ENCODE data around the gene CHTOP.

CHTOP gene

GRCh38 chr1:153614189-153614900 lies 19.5 kb upstream of the CHTOP start:
- H3K36me3 ChIP-seq (ENCODE audit: insufficient read depth, low read length): no peaks in the 10 kb centered on the region
- no peak overlapping the region for H3K9ac ChIP-seq (ENCODE audit: low read length)
- no peak overlapping the region for H3K4me3 ChIP-seq (ENCODE audit: low read depth in 1 of 2, low read length in 2 of 2)
- no peaks in the 10 kb centered on the region for H3K9me3 ChIP-seq (ENCODE audit: low read length)
- peaks cover 31% of the 10 kb centered on the region for H3K4me1 ChIP-seq (ENCODE audit: insufficient read depth, low read length)
- H3K27me3 ChIP-seq (ENCODE audit: control insufficient read depth in 1 of 2, insufficient read depth in 2 of 2, low read length in 2 of 2): no peaks in the 10 kb centered on the region
- no peak overlapping the region for H3K27ac ChIP-seq (ENCODE audit: low read depth, low read length)

GRCh38 chr1:153614906-153615305 lies 19.0 kb upstream of the CHTOP start:
- Histone ChIP-seq H3K4me1 (ENCODE audit: insufficient read depth, low read length) (peaks cover 26% of the 10 kb centered on the region), H3K36me3 (ENCODE audit: insufficient read depth, low read length) (no peaks in the 10 kb centered on the region), H3K27me3 (ENCODE audit: control insufficient read depth in 1 of 2, insufficient read depth in 2 of 2, low read length in 2 of 2) (no peaks in the 10 kb centered on the region), H3K27ac (ENCODE audit: low read depth, low read length) (no peak overlapping the region), H3K4me3 (ENCODE audit: low read depth in 1 of 2, low read length in 2 of 2) (no peak overlapping the region), H3K9ac (ENCODE audit: low read length) (no peak overlapping the region), H3K9me3 (ENCODE audit: low read length) (no peaks in the 10 kb centered on the region)

GRCh38 chr1:153615406-153615805 lies 18.5 kb upstream of the CHTOP start:
- Histone ChIP-seq H3K4me3 (ENCODE audit: low read depth in 1 of 2, low read length in 2 of 2) (no peak overlapping the region), H3K27ac (ENCODE audit: low read depth, low read length) (no peak overlapping the region), H3K9me3 (ENCODE audit: low read length) (no peaks in the 10 kb centered on the region), H3K27me3 (ENCODE audit: control insufficient read depth in 1 of 2, insufficient read depth in 2 of 2, low read length in 2 of 2) (no peaks in the 10 kb centered on the region), H3K9ac (ENCODE audit: low read length) (no peak overlapping the region), H3K36me3 (ENCODE audit: insufficient read depth, low read length) (no peaks in the 10 kb centered on the region), H3K4me1 (ENCODE audit: insufficient read depth, low read length) (peaks cover 21% of the 10 kb centered on the region)

GRCh38 chr1:153616144-153616916 lies 17.5 kb upstream of the CHTOP start, which contains the start of gene S100A14:
S100A14 (minus strand) TSS chr1:153616325; CDS start chr1:153615858, 467 bp downstream.
- H3K9me3 ChIP-seq (ENCODE audit: low read length): no peaks in the 10 kb centered on the region
- H3K36me3 ChIP-seq (ENCODE audit: insufficient read depth, low read length): no peaks in the 10 kb centered on the region
- no peaks in the 10 kb centered on the region for H3K27me3 ChIP-seq (ENCODE audit: control insufficient read depth in 1 of 2, insufficient read depth in 2 of 2, low read length in 2 of 2)
- no peak within 1 kb of the TSS for H3K9ac ChIP-seq (ENCODE audit: low read length)
- H3K4me3 ChIP-seq (ENCODE audit: low read depth in 1 of 2, low read length in 2 of 2): no peak within 1 kb of the TSS
- peaks cover 13% of the 10 kb centered on the region for H3K4me1 ChIP-seq (ENCODE audit: insufficient read depth, low read length)
- H3K27ac ChIP-seq (ENCODE audit: low read depth, low read length): no peak within 1 kb of the TSS

- no peaks in the 10 kb centered on the region for H3K9me3 ChIP-seq (ENCODE audit: low read length)
- peaks cover 7% of the 10 kb centered on the region for H3K4me1 ChIP-seq (ENCODE audit: insufficient read depth, low read length)
- no peak overlapping the region for H3K4me3 ChIP-seq (ENCODE audit: low read depth in 1 of 2, low read length in 2 of 2)
These were observed 17.0 kb upstream of the CHTOP start for GRCh38 chr1:153616917-153617311.

GRCh38 chr1:153617663-153618062 lies 16.2 kb upstream of the CHTOP start:
- H3K9me3 ChIP-seq (ENCODE audit: low read length): no peaks in the 10 kb centered on the region
- H3K27ac ChIP-seq (ENCODE audit: low read depth, low read length): no peak overlapping the region
- H3K9ac ChIP-seq (ENCODE audit: low read length): no peak overlapping the region
- peaks cover 5% of the 10 kb centered on the region for H3K36me3 ChIP-seq (ENCODE audit: insufficient read depth, low read length)
- H3K27me3 ChIP-seq (ENCODE audit: control insufficient read depth in 1 of 2, insufficient read depth in 2 of 2, low read length in 2 of 2): no peaks in the 10 kb centered on the region
- peaks cover 7% of the 10 kb centered on the region for H3K4me1 ChIP-seq (ENCODE audit: insufficient read depth, low read length)
- H3K4me3 ChIP-seq (ENCODE audit: low read depth in 1 of 2, low read length in 2 of 2): no peak overlapping the region

More at GRCh38 chr1:153616917-153617311, 17.0 kb upstream of the CHTOP start:
- no peaks in the 10 kb centered on the region for H3K36me3 ChIP-seq (ENCODE audit: insufficient read depth, low read length)
- H3K9ac ChIP-seq (ENCODE audit: low read length): no peak overlapping the region
- H3K27me3 ChIP-seq (ENCODE audit: control insufficient read depth in 1 of 2, insufficient read depth in 2 of 2, low read length in 2 of 2): no peaks in the 10 kb centered on the region
- H3K27ac ChIP-seq (ENCODE audit: low read depth, low read length): no peak overlapping the region

GRCh38 chr1:153619171-153619570 lies 14.7 kb upstream of the CHTOP start:
- Histone ChIP-seq H3K27me3 (ENCODE audit: control insufficient read depth in 1 of 2, insufficient read depth in 2 of 2, low read length in 2 of 2) (no peaks in the 10 kb centered on the region), H3K9ac (ENCODE audit: low read length) (no peak overlapping the region), H3K4me3 (ENCODE audit: low read depth in 1 of 2, low read length in 2 of 2) (no peak overlapping the region), H3K4me1 (ENCODE audit: insufficient read depth, low read length) (peaks cover 7% of the 10 kb centered on the region), H3K36me3 (ENCODE audit: insufficient read depth, low read length) (peaks cover 5% of the 10 kb centered on the region), H3K27ac (ENCODE audit: low read depth, low read length) (no peak overlapping the region), H3K9me3 (ENCODE audit: low read length) (no peaks in the 10 kb centered on the region)

- Histone ChIP-seq H3K4me1 (ENCODE audit: insufficient read depth, low read length) (peaks cover 44% of the 10 kb centered on the region), H3K9me3 (ENCODE audit: low read length) (no peaks in the 10 kb centered on the region), H3K4me3 (ENCODE audit: low read depth in 1 of 2, low read length in 2 of 2) (no peak overlapping the region), H3K27ac (ENCODE audit: low read depth, low read length) (no peak overlapping the region), H3K27me3 (ENCODE audit: control insufficient read depth in 1 of 2, insufficient read depth in 2 of 2, low read length in 2 of 2) (no peaks in the 10 kb centered on the region), H3K36me3 (ENCODE audit: insufficient read depth, low read length) (peaks cover 5% of the 10 kb centered on the region), H3K9ac (ENCODE audit: low read length) (no peak overlapping the region)
These were observed 10.8 kb upstream of the CHTOP start for GRCh38 chr1:153623101-153623500.

GRCh38 chr1:153624965-153625611 lies 8.8 kb upstream of the CHTOP start:
- H3K9ac ChIP-seq (ENCODE audit: low read length): no peak overlapping the region
- no peaks in the 10 kb centered on the region for H3K9me3 ChIP-seq (ENCODE audit: low read length)
- H3K27ac ChIP-seq (ENCODE audit: low read depth, low read length): peak overlapping the region; percentile 37
- no peaks in the 10 kb centered on the region for H3K27me3 ChIP-seq (ENCODE audit: control insufficient read depth in 1 of 2, insufficient read depth in 2 of 2, low read length in 2 of 2)
- peaks cover 5% of the 10 kb centered on the region for H3K36me3 ChIP-seq (ENCODE audit: insufficient read depth, low read length)
- H3K4me3 ChIP-seq (ENCODE audit: low read depth in 1 of 2, low read length in 2 of 2): peak overlapping the region in 1 of 2 donors; percentile 27
- peaks cover 45% of the 10 kb centered on the region for H3K4me1 ChIP-seq (ENCODE audit: insufficient read depth, low read length)

GRCh38 chr1:153626477-153626903 lies 7.4 kb upstream of the CHTOP start:
- peak overlapping the region; percentile 83 for H3K27ac ChIP-seq (ENCODE audit: low read depth, low read length)
- H3K9me3 ChIP-seq (ENCODE audit: low read length): no peaks in the 10 kb centered on the region
- peak overlapping the region; percentile 82 for H3K9ac ChIP-seq (ENCODE audit: low read length)
- H3K27me3 ChIP-seq (ENCODE audit: control insufficient read depth in 1 of 2, insufficient read depth in 2 of 2, low read length in 2 of 2): no peaks in the 10 kb centered on the region
- H3K4me3 ChIP-seq (ENCODE audit: low read depth in 1 of 2, low read length in 2 of 2): peak overlapping the region; percentile 27 to 87
- peaks cover 5% of the 10 kb centered on the region for H3K36me3 ChIP-seq (ENCODE audit: insufficient read depth, low read length)
- peaks cover 45% of the 10 kb centered on the region for H3K4me1 ChIP-seq (ENCODE audit: insufficient read depth, low read length)

- Histone ChIP-seq H3K27ac (ENCODE audit: low read depth, low read length) (peak within 1 kb of the TSS; percentile 83), H3K9me3 (ENCODE audit: low read length) (no peaks in the 10 kb centered on the region), H3K4me3 (ENCODE audit: low read depth in 1 of 2, low read length in 2 of 2) (peak within 1 kb of the TSS; percentile 27 to 87), H3K36me3 (ENCODE audit: insufficient read depth, low read length) (peaks cover 5% of the 10 kb centered on the region), H3K27me3 (ENCODE audit: control insufficient read depth in 1 of 2, insufficient read depth in 2 of 2, low read length in 2 of 2) (no peaks in the 10 kb centered on the region), H3K9ac (ENCODE audit: low read length) (peak within 1 kb of the TSS; percentile 82), H3K4me1 (ENCODE audit: insufficient read depth, low read length) (peaks cover 45% of the 10 kb centered on the region)
These were observed 6.8 kb upstream of the CHTOP start, which contains the start of gene S100A13 for GRCh38 chr1:153626904-153627714. S100A13 (minus strand) TSS chr1:153627505; CDS start chr1:153626472, 1,033 bp downstream.

Measured in muscle layer of colon (tissue), 2 donors.